HG03280 (cell line): ENCODE results near the gene RALGPS1.

Experiments used
- ATAC-seq: cut with Tn5 transposase; IDR thresholded peaks from one replicate; pipeline ENCODE4 v1.9.1; 2021; ENCODE audit warnings: mild to moderate bottlenecking, moderate library complexity; ENCODE audit not compliant: unreplicated experiment

Gene RALGPS1

GRCh38 chr9:127092041-127092608 is 177.5 kb downstream of the RALGPS1 start:
- ATAC-seq, result no peak

GRCh38 chr9:127093319-127094020 is 178.9 kb downstream of the RALGPS1 start:
- no peak for ATAC-seq

DNA sequence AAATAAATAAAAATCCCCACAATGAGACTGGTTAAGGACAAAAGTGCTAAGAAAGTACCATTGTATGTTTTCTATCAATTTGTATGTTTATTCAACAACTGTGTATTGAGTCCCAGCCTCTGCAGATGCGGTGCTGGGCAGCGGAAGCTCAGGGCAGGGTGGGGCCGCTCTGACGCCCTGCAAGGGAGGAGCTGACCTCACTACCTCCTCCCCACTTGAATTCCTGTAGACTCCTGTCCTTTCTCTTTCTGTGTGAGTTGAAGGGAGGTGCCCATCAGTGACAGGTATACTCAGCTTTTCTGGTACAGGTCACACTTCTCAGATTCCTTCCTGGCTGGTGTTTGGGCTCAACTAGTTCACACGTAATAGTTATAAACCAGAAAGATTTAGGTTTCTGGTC is 180.8 kb downstream of the RALGPS1 start:
- no peak for ATAC-seq

- ATAC-seq, result no peak
Measured at GRCh38 chr9:127096208-127096607, 181.6 kb downstream of the RALGPS1 start.

- ATAC-seq, result no peak
Measured at GRCh38 chr9:127097683-127098082, 183.1 kb downstream of the RALGPS1 start.

DNA sequence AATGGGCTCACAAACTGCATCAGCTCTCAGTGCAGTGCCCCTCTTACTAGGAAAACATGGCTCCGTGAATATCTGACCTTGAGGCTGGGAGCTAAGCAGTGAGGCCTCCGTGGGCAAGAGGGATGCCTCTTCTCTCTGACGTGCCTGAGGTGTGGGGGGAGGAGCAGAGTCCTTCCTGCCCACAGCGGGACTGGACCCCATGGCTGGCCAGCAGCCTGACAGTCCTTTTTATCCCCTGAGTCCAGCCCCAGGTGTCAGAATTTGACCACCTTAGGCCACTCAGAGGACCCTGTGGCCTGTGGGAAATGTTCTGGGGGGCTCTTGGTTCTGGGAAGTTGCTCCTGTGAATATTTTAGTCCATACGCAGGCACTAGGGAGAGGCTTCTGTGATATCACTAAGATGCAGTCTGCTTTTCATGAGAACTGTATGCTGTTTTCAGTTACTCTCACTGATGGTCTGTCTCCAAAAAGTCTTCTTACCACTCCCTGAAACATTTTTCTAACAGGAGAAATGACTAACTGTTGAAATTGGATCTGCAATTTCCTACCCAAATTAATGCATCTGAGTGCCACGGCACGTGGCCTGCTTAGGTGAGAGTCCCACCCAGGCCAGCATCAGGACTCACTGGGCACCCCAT is 184.5 kb downstream of the RALGPS1 start:
- no peak for ATAC-seq

- no peak for ATAC-seq
Measured at GRCh38 chr9:127099664-127100063, 185.1 kb downstream of the RALGPS1 start.

DNA sequence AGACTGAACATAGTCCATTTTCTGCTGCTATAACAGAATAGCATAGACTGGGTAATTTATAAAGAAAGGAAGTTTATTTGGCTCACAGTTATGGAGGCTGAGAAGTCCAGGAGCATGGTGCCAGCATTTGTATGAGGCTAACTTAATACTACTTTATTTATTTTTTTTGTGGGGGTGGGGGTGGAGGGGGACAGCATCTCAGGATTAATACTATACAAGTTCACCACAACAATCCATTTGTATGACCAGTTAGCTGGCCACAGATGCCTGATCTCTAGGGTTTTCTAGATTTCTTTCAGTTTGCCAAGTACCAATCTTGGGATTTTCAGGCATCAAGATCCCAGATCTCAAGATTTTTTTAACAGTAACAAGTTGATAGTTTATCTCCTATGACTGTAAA is 187.6 kb downstream of the RALGPS1 start:
- no peak for ATAC-seq

GRCh38 chr9:127102788-127103187 is 188.2 kb downstream of the RALGPS1 start:
- ATAC-seq, result no peak

GRCh38 chr9:127104581-127105311 is 190.2 kb downstream of the RALGPS1 start:
- ATAC-seq, result no peak

GRCh38 chr9:127105805-127106465 is 191.4 kb downstream of the RALGPS1 start:
- no peak for ATAC-seq

DNA sequence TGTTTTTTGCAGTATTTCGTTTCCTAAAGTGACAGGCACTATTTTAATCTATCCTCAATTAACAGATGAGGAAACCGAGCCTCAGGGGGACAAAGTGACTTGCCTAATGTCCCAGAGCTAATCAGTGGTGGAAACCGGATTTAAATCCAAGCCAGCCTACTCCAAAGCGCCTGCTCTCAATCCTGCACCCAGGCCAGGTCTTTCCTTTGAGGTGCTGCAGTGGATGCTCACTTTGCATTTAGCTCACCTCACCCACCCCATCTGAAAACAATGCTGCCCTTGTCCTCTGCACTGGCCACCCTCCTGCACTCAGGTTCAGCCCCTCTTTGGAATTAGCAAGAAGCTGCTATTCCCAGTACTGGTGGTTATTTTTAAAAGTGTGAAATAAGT is 191.9 kb downstream of the RALGPS1 start:
- no peak for ATAC-seq

- no peak for ATAC-seq
Measured at GRCh38 chr9:127107171-127107928, 192.8 kb downstream of the RALGPS1 start.

DNA sequence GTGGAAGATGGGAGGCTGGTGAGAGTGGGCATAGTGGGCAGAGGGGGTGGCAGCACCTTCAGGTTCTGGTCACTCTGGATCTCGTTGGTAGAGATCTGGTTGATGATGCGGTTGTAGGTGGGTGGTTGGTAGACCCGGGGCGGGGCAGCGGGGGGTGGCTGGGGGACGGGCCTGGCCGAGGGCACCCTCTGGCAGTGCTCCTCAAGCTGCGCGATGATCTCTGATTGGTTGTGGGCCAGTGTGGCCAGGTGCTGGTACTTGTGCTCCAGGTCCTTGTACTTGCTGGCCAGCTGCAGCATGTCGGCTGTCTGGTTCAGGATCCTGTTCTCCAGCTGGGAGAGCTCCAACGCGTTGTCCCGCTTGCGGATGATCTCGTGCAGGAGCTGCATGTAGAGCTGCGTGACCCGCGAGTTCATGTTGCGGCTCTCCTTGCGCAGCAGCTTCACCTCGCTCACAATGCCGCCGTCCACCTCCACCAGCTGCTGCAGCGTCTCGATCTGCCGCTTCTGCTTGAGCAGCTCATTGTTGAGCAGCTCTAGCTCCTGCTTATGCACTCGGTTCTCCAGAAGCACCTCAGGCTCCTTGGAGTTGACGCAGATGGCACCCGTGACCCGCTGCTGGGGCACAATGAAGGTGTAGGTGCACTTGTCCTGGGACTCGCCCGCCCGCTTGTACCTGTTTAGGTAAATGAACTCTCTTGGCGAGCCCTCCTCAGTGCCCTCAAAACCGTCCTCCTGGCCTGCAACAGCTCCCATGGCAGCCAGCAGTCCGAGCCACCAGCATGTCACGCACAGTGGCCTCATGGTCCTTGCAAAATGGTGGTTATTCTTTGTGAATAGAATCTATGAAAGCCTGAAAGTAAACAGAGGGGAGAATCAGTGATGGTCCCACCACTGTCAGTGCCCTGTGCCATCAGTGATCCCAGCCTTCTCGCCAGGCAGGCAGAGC is 193.6 kb downstream of the RALGPS1 start:
- ATAC-seq, result no peak

DNA sequence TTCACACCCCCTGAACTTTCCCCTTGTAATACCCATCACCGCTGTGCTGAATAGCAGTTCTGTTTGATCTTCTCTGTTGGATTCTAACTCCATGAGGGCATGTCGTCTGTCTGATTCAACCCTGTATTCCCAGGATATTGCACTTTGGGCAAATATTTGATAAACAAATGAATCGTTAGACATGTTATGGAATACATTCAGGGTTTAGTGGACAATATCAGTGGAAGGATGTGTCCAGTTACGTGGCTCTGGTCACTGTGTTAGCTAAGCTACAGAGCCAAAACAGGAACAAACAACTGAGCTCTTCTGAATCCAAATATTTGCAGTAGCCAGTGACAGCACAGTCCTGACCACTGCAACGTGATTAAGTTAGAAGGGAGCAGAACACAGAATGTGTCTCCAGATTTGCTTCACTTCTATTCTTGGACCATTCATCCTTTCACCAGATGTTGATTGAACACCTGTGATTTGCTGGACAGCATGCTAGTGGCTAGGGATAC is 194.7 kb downstream of the RALGPS1 start:
- no peak for ATAC-seq

DNA sequence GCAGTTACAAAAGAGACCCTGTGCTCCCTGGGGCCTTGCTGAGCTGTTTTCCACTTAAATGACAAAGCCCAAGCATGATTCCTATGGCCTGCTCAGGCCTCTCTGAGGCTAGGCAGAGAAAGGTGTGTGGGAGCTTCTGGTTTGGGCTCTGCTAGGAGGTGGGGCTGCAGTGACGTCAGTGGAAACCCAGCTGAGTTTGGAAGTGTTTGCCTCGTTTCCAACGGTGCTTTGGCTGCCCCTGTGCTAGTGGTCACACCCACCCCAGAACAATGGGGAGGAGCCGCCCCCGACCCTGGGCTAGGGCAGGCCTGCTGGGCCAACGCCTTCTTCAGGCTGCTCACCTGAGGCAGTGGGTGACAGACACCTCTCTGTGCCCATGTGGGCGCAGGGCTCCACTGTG is 197.5 kb downstream of the RALGPS1 start:
- ATAC-seq, result no peak

- ATAC-seq, result no peak
Measured at GRCh38 chr9:127112735-127113161, 198.2 kb downstream of the RALGPS1 start.

- ATAC-seq, result no peak
Measured at GRCh38 chr9:127113191-127113972, 198.8 kb downstream of the RALGPS1 start.
